T-cell (primary cell): ENCODE data around the gene KIF16B. TPM values are rescaled to one million over a fixed set of nuclear protein-coding genes. Genes with fewer than 3 reads are reported as not detected.

Source experiments
- ATAC-seq, 4 experiments: fragments of 200-7000 bp in 3 of 4; fragments of 150-1000 bp in 1 of 4; cut with Tn5 transposase; replicated peaks in 1 of 4; 1 replicate in 3 of 4; 2 replicates in 1 of 4; pipeline ENCODE4 v1.10.0; 2021; ENCODE audit warnings: moderate library complexity in 3 of 4, mild to moderate bottlenecking in 2 of 4, moderate number of reproducible peaks in 1 of 4
- CTCF ChIA-PET, 2 donors: fragments of 300-600 bp; sonication (Branson Sonifier 250); formaldehyde crosslinking; loops; one replicate each; lab custom pipeline; 2022; ENCODE audit warnings: antibody characterized with exemption in 2 of 2; lab: Charles Lee
- POLR2A ChIA-PET, 2 donors: fragments of 300-600 bp; sonication (Branson Sonifier 250); formaldehyde crosslinking; loops; one replicate each; lab custom pipeline; 2022; ENCODE audit warnings: antibody characterized with exemption in 2 of 2; lab: Charles Lee
- DNase-seq, 35 experiments: peaks; one replicate each; pipeline versions ENCODE4 v3.0.0 to v3.0.0-alpha.2; 2013 to 2023
- H3K27ac ChIP-seq: one replicate; pipeline ENCODE4 v1.5.1; 2013; ENCODE audit warnings: low read length
- H3K27me3 ChIP-seq, 2 experiments: replicated peaks in 1 of 2; 1 replicate in 1 of 2; 2 replicates in 1 of 2; pipeline versions ENCODE4 v1.6.1 to v1.7.0; 2013; ENCODE audit warnings: low read length in 1 of 2, mixed read lengths in 1 of 2; ENCODE audit not compliant: control insufficient read depth in 2 of 2, insufficient read depth in 2 of 2; ENCODE audit errors: extremely low read depth in 1 of 2
- H3K36me3 ChIP-seq, 2 donors: 1 replicate in 1 of 2; 2 replicates in 1 of 2; pipeline versions ENCODE4 v1.6.1 to v1.7.0; 2013; ENCODE audit warnings: low read length in 1 of 2; ENCODE audit not compliant: control insufficient read depth in 2 of 2, insufficient read depth in 1 of 2; ENCODE audit errors: extremely low read depth in 1 of 2
- H3K4me1 ChIP-seq, 2 experiments: 1 replicate in 1 of 2; 2 replicates in 1 of 2; pipeline versions ENCODE4 v1.6.1 to v1.7.0; 2013; ENCODE audit warnings: low read length in 2 of 2, mixed read lengths in 1 of 2; ENCODE audit not compliant: insufficient read depth in 2 of 2, control insufficient read depth in 1 of 2; ENCODE audit errors: extremely low read depth in 1 of 2
- H3K4me3 ChIP-seq, 2 donors: 1 replicate in 1 of 2; 2 replicates in 1 of 2; pipeline versions ENCODE4 v1.5.1 to v1.7.0; 2013; ENCODE audit warnings: mild to moderate bottlenecking in 2 of 2, low read length in 1 of 2, moderate library complexity in 1 of 2; ENCODE audit not compliant: control insufficient read depth in 1 of 2; ENCODE audit errors: extremely low read depth in 1 of 2
- H3K9me3 ChIP-seq: 2 replicates; pipeline ENCODE4 v1.7.0; 2013
- H3K27ac Mint-ChIP-seq, 2 donors: one replicate each; pipeline ENCODE4 v1.8.0; 2020 to 2021; ENCODE audit warnings: mild to moderate bottlenecking in 2 of 2, mixed read lengths in 2 of 2
- H3K27me3 Mint-ChIP-seq, 2 donors: one replicate each; pipeline ENCODE4 v1.8.0; 2021 to 2022; ENCODE audit warnings: mixed read lengths in 2 of 2
- H3K36me3 Mint-ChIP-seq: one replicate; pipeline ENCODE4 v1.8.0; 2021; ENCODE audit warnings: mixed read lengths
- H3K4me1 Mint-ChIP-seq, 3 donors: one replicate each; pipeline ENCODE4 v1.8.0; 2020 to 2022; ENCODE audit warnings: mixed read lengths in 3 of 3, mild to moderate bottlenecking in 1 of 3
- H3K4me3 Mint-ChIP-seq, 3 donors: one replicate each; pipeline ENCODE4 v1.8.0; 2020 to 2022; ENCODE audit warnings: mild to moderate bottlenecking in 3 of 3, mixed read lengths in 3 of 3, moderate library complexity in 3 of 3
- H3K9me3 Mint-ChIP-seq, 3 donors: one replicate each; pipeline ENCODE4 v1.8.0; 2020 to 2022; ENCODE audit warnings: mixed read lengths in 3 of 3
- WGBS: methylation state at CpG from one replicate; pipeline ENCODE4 v1.1.5; 2013; ENCODE audit warnings: missing lambda C conversion rate; ENCODE audit not compliant: insufficient coverage; 5-methylcytosine and 5-hydroxymethylcytosine counted together
- total RNA-seq, 35 experiments: library from RNA in 6 of 35; stranded (reverse) in 6 of 35; fragments of 120-200 nt in 1 of 35; gene quantifications; one replicate each; pipeline versions ENCODE4 v1.2.1 to v1.2.4 and lab custom pipeline; 2013 to 2026

The KIF16B gene
- total RNA-seq, 5 donors from 2014 or later (not counting 1 experiment from before 2014, with no cell fraction given) = 6.8 to 10.2 (median 8.7) TPM

DNA sequence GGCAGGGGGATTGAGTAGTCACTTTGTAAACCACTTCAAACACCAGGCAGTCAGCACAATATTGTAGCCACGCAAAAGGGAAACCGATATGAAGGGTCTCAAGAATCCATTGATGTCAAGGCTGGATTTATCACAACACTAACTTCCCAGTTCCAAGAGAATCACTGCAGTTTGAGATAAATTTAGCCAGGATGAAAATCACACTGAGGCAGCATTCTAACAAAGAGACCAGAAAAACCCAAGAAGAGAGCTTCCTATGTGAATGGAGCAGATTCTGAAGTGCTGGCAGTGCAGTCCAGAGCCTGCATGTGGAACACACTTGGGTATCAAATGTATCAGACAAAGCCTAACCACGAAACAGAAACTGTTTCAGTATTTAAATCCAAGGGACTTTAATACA, 84.6 kb downstream of the KIF16B start:
- Histone ChIP-seq H3K27me3 (no peaks in the 10 kb centered on the region), H3K36me3 (peaks cover 0 to under 1% of the 10 kb centered on the region in 2 donors), H3K4me3 (no peak overlapping the region), H3K9me3 (no peaks in the 10 kb centered on the region), H3K27ac (no peak overlapping the region), H3K4me1 (no peaks in the 10 kb centered on the region)
- ChIA-PET POLR2A (no interaction called here), CTCF (no interaction called here)
- no peaks in the 10 kb centered on the region for H3K9me3 Mint-ChIP-seq
- peaks cover 39% of the 10 kb centered on the region for H3K36me3 Mint-ChIP-seq
- H3K4me1 Mint-ChIP-seq = peaks cover 0 to 2% (median 0%) of the 10 kb centered on the region in 3 donors
- no peak overlapping the region for H3K27ac Mint-ChIP-seq
- DNase-seq (no peak), ATAC-seq (no peak)
- no CpG with 5 or more reads among the region's 3 CpGs for WGBS
- no peak overlapping the region for H3K4me3 Mint-ChIP-seq
- no peaks in the 10 kb centered on the region for H3K27me3 Mint-ChIP-seq

DNA sequence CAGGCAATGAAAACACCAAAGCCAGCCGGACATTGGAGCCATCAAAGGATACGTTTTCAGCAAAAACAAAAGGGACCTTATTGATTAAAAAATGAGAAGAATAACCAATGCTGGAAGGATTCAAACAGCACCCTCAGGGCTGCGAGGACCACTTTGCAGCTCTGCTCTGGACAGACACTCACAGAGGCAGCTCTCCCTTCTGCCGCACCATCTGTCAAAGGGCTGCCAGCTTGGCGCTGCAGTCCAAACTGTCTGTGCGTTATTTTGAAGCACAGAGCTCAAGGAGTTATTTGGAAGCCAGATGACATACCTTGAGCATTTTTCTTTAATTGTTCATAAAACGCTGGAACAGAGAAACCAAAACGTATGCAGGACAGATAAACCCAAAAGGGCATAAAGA, 85.2 kb downstream of the KIF16B start:
- Histone ChIP-seq H3K27ac (no peak overlapping the region), H3K27me3 (no peaks in the 10 kb centered on the region), H3K4me3 (no peak overlapping the region), H3K36me3 (peaks cover 0 to 3% of the 10 kb centered on the region in 2 donors), H3K4me1 (no peaks in the 10 kb centered on the region), H3K9me3 (no peaks in the 10 kb centered on the region)
- ATAC-seq = no peak
- H3K4me1 Mint-ChIP-seq = peaks cover 0 to 2% (median 0%) of the 10 kb centered on the region in 3 donors
- POLR2A ChIA-PET = no interaction called here
- no peaks in the 10 kb centered on the region for H3K27me3 Mint-ChIP-seq
- no peak for DNase-seq
- H3K4me3 Mint-ChIP-seq = no peak overlapping the region
- no peaks in the 10 kb centered on the region for H3K9me3 Mint-ChIP-seq
- WGBS = 90% methylated on average over 4 of the region's 8 CpGs
- CTCF ChIA-PET = no interaction called here
- peaks cover 37% of the 10 kb centered on the region for H3K36me3 Mint-ChIP-seq
- no peak overlapping the region for H3K27ac Mint-ChIP-seq

GRCh38 chr20:16486532-16486931, 86.7 kb downstream of the KIF16B start:
- peaks cover 32% of the 10 kb centered on the region for H3K36me3 Mint-ChIP-seq
- Histone ChIP-seq H3K27me3 (no peaks in the 10 kb centered on the region), H3K4me1 (no peaks in the 10 kb centered on the region), H3K4me3 (no peak overlapping the region), H3K9me3 (no peaks in the 10 kb centered on the region), H3K36me3 (peaks cover 0 to 3% of the 10 kb centered on the region in 2 donors), H3K27ac (no peak overlapping the region)
- ChIA-PET POLR2A (no interaction called here), CTCF (interaction anchor here in 1 of 2 donors (1.3 kb wide), 1 partner anchor 11 kb away, joined by 3 read pairs; no protein-coding TSS in a partner anchor)
- no peaks in the 10 kb centered on the region for H3K27me3 Mint-ChIP-seq
- H3K4me1 Mint-ChIP-seq = peaks cover 0 to 2% (median 0%) of the 10 kb centered on the region in 3 donors
- no peak overlapping the region for H3K27ac Mint-ChIP-seq
- 100% methylated on average over 2 of the region's 6 CpGs for WGBS
- no peak for DNase-seq
- no peak overlapping the region for H3K4me3 Mint-ChIP-seq
- H3K9me3 Mint-ChIP-seq = no peaks in the 10 kb centered on the region
- no peak for ATAC-seq

DNA sequence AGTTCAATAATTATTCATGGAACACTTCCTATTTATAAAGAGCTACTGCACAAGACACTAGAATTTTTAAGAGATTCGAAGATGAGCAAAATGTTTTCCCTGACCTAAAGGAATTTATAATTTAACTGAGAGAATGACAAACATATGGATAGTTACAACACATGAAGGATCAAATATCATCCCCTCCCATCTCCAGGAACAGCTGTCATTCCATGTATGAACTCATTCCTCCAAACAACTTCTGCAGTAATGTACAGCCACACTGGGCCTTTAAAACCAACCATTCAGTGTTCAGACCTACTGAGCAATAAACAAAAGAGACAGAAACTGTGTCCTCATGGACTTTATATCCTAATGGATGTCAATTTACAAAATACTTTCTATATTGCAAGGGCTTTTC, 87.8 kb downstream of the KIF16B start:
- Histone ChIP-seq H3K27me3 (no peaks in the 10 kb centered on the region), H3K4me3 (no peak overlapping the region), H3K27ac (no peak overlapping the region), H3K4me1 (no peaks in the 10 kb centered on the region), H3K36me3 (peaks cover 0 to 3% of the 10 kb centered on the region in 2 donors), H3K9me3 (no peaks in the 10 kb centered on the region)
- WGBS = no CpG with 5 or more reads among the region's 1 CpG
- H3K27me3 Mint-ChIP-seq = no peaks in the 10 kb centered on the region
- ATAC-seq (no peak), DNase-seq (no peak)
- H3K9me3 Mint-ChIP-seq = no peaks in the 10 kb centered on the region
- peaks cover 32% of the 10 kb centered on the region for H3K36me3 Mint-ChIP-seq
- H3K4me3 Mint-ChIP-seq = no peak overlapping the region
- ChIA-PET POLR2A (no interaction called here), CTCF (no interaction called here)
- H3K27ac Mint-ChIP-seq = no peak overlapping the region
- no peaks in the 10 kb centered on the region for H3K4me1 Mint-ChIP-seq

DNA sequence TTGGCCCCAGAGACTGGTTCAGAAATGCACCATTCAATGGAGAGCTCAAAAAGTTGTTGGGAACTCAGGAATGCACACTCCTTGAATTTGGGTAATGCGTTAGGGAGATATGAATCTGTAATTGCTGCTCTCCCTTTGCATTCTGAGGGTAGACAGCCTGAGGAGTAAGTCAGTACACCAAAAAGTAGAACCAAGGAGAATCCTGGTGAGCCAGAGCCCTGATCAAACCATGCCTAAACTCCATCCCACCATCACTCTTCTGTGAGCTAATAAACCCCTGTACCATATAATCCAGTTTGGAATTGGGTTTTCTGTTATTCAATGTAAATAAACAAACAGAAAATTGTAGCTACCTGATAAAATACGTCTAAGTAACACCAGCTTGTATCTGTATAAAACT, 90.2 kb downstream of the KIF16B start:
- Mint-ChIP-seq H3K36me3 (peaks cover 19% of the 10 kb centered on the region), H3K4me3 (no peak overlapping the region), H3K27ac (no peak overlapping the region), H3K4me1 (peaks cover 0 to under 1% (median 0%) of the 10 kb centered on the region in 3 donors), H3K9me3 (no peaks in the 10 kb centered on the region), H3K27me3 (no peaks in the 10 kb centered on the region)
- ChIA-PET CTCF (no interaction called here), POLR2A (no interaction called here)
- H3K9me3 ChIP-seq = no peaks in the 10 kb centered on the region
- ATAC-seq = no peak
- no peaks in the 10 kb centered on the region for H3K4me1 ChIP-seq
- no peak overlapping the region for H3K4me3 ChIP-seq
- H3K27me3 ChIP-seq = no peaks in the 10 kb centered on the region
- no peak overlapping the region for H3K27ac ChIP-seq
- peaks cover 0 to 3% of the 10 kb centered on the region in 2 donors for H3K36me3 ChIP-seq
- DNase-seq = no peak
- no CpG with 5 or more reads among the region's 2 CpGs for WGBS

DNA sequence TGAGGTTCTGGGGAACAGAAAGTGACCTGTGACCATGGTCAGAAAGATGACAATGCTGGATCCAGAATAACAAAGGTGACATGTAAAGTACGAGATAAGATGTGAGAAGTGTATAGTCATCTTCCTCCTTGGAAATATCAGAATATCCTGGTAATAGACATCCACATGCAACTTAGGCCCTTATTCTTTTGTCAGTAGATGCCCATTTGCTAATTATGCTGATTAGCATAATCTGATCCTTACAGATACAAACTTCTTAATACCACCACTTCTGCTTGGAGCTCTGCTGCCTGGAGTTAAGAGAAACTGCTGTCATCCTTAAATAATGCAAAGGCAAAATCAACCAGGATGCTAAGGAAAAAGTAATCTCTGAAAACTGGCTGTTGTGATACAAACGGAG, 91.3 kb downstream of the KIF16B start:
- DNase-seq (no peak), ATAC-seq (no peak)
- Histone ChIP-seq H3K36me3 (peaks cover 0 to 3% of the 10 kb centered on the region in 2 donors), H3K4me3 (no peak overlapping the region), H3K27me3 (no peaks in the 10 kb centered on the region), H3K9me3 (no peaks in the 10 kb centered on the region), H3K4me1 (no peaks in the 10 kb centered on the region), H3K27ac (no peak overlapping the region)
- peaks cover 7 to 8% (median 8%) of the 10 kb centered on the region in 3 donors for H3K4me1 Mint-ChIP-seq
- no peak overlapping the region for H3K4me3 Mint-ChIP-seq
- H3K36me3 Mint-ChIP-seq = peaks cover 21% of the 10 kb centered on the region
- H3K9me3 Mint-ChIP-seq = no peaks in the 10 kb centered on the region
- no peaks in the 10 kb centered on the region for H3K27me3 Mint-ChIP-seq
- ChIA-PET POLR2A (interaction anchor here in 1 of 2 donors (0.6 kb wide), 1 partner anchor 31 kb away, joined by 3 read pairs; no protein-coding TSS in a partner anchor), CTCF (no interaction called here)
- H3K27ac Mint-ChIP-seq = no peak overlapping the region
- WGBS = no CpG with 5 or more reads among the region's 2 CpGs

DNA sequence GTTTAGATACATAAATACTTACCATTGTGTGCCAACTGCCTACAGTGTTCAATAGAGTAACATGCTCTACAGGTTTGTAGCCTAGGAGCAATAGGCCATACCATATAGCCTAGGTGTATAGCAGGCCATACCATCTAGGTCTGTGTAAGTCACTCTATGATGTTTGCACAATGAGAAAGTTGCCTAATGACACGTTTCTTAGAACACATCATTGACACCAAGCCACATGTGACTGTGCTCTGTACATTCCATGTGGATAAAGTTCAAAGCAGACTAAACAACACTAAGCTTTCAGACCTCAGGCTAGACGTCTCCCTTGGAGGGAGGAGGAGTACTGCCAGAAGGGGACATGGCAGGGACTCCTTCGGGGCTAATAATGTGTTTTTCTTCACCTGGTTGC, 93.6 kb downstream of the KIF16B start:
- Histone ChIP-seq H3K4me1 (no peaks in the 10 kb centered on the region), H3K4me3 (no peak overlapping the region), H3K36me3 (peaks cover 0 to 3% of the 10 kb centered on the region in 2 donors), H3K27me3 (no peaks in the 10 kb centered on the region), H3K27ac (no peak overlapping the region), H3K9me3 (no peaks in the 10 kb centered on the region)
- Mint-ChIP-seq H3K4me1 (peaks cover 7 to 8% (median 8%) of the 10 kb centered on the region in 3 donors), H3K27me3 (no peaks in the 10 kb centered on the region), H3K9me3 (no peaks in the 10 kb centered on the region), H3K4me3 (no peak overlapping the region), H3K27ac (no peak overlapping the region), H3K36me3 (peaks cover 18% of the 10 kb centered on the region)
- ChIA-PET CTCF (no interaction called here), POLR2A (interaction anchor here in 1 of 2 donors (0.6 kb wide), 1 partner anchor 229 kb away, joined by 3 read pairs; no protein-coding TSS in a partner anchor)
- WGBS = no CpG with 5 or more reads among the region's 3 CpGs
- DNase-seq (no peak), ATAC-seq (no peak)
